Hepatocyte (in vitro differentiated cells): ENCODE results near the gene CCDC197.

Source experiments
- EZH2phosphoT487 ChIP-seq: fragments of 200-600 bp; sonication (generic); IDR thresholded peaks from one replicate; pipeline ENCODE4 v1.6.1; 2018; ENCODE audit warnings: antibody characterized with exemption, mild to moderate bottlenecking, low read depth, moderate library complexity; ENCODE audit not compliant: unreplicated experiment, severe bottlenecking
- TF ChIP-seq, protein P1 (sequence below): fragments of 200-600 bp; sonication (generic); IDR thresholded peaks from 2 replicates; pipeline ENCODE4 v1.5.1; 2016; ENCODE audit warnings: antibody characterized with exemption, mild to moderate bottlenecking; ENCODE audit not compliant: poor library complexity

DNA sequence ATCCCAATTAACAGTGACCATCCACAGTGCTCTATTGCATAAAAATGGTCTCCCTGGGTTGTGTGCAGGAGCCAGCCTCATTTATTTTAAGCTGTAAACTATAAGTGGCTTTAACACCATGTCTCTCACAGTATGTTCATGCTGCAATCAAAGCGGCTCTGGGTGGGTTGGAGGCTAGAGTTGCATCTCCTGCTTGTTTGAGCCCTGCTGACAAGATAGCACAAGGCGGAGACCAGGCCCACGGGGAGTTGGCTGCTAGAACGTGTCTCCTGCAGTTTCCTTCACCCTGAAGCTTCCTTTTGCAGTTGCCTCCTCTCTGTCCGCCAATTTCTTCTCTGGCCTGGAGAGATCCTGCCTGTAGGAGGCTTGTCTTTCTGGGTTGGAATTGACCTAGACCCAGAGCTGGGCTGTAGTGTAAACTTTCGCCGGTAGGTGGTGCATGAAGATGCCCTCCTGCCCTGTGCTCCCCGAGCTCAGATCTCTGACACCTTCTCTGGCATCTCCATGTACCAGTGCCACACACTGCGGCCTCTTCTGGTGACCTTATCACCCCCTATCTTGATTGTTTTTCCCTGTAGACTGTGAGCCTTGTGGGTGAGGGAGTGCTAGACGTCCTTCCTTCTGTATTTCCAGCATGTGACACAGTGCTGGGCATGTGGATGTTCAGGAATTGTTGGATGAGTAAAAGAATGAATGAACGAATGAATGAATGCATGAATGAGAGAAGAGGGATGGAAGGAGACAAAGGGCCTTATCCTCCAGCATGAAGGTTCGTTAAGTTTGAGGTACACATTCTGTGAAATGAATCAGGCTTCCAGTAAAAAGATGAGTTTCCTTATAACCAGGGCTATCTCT is 39.4 kb downstream of the CCDC197 start:
- TF ChIP-seq, protein P1, sequence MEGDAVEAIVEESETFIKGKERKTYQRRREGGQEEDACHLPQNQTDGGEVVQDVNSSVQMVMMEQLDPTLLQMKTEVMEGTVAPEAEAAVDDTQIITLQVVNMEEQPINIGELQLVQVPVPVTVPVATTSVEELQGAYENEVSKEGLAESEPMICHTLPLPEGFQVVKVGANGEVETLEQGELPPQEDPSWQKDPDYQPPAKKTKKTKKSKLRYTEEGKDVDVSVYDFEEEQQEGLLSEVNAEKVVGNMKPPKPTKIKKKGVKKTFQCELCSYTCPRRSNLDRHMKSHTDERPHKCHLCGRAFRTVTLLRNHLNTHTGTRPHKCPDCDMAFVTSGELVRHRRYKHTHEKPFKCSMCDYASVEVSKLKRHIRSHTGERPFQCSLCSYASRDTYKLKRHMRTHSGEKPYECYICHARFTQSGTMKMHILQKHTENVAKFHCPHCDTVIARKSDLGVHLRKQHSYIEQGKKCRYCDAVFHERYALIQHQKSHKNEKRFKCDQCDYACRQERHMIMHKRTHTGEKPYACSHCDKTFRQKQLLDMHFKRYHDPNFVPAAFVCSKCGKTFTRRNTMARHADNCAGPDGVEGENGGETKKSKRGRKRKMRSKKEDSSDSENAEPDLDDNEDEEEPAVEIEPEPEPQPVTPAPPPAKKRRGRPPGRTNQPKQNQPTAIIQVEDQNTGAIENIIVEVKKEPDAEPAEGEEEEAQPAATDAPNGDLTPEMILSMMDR: peak; percentile 68
- no peak for TF ChIP-seq EZH2phosphoT487
